ENCODE data around the gene RBM17.
"Not testable (repeated sequence)": the region's sequence is repeated elsewhere in the genome, so short reads cannot be mapped to it uniquely, and the experiment has no call there.

RBM17 gene

GRCh38 chr10:6165221-6165725 lies 76.4 kb downstream of the RBM17 start:
- H3K9ac ChIP-seq (ENCODE audit: low read length), result no peak overlapping the region
- no peak for DNase-seq
- no peak overlapping the region for H3K4me3 ChIP-seq (ENCODE audit: low read length)
- H4K8ac ChIP-seq (ENCODE audit: low read depth, low read length), result no peak overlapping the region
- no peak overlapping the region for H3K4me2 ChIP-seq (ENCODE audit: low read length)
- WGBS (ENCODE audit: extremely low coverage, insufficient coverage, low lambda C conversion rate), result no CpG with 5 or more reads among the region's 6 CpGs
- H2BK120ac ChIP-seq (ENCODE audit: low read depth, low read length), result no peak overlapping the region
- no peak overlapping the region for H3K23ac ChIP-seq (ENCODE audit: low read length)
- H3K4me1 ChIP-seq (ENCODE audit: control insufficient read depth, low read depth, low read length), result peaks cover 1% of the 10 kb centered on the region
- H2BK5ac ChIP-seq (ENCODE audit: low read length), result no peak overlapping the region
- peak overlapping the region; percentile 42 for H3K56ac ChIP-seq (ENCODE audit: low read length)
- peaks cover 13% of the 10 kb centered on the region for H3K79me2 ChIP-seq (ENCODE audit: control insufficient read depth, insufficient read depth, low read length)
- H3K4ac ChIP-seq (ENCODE audit: low read depth, low read length), result no peak overlapping the region
- H2AK5ac ChIP-seq (ENCODE audit: low read length), result no peak overlapping the region
- H3K18ac ChIP-seq (ENCODE audit: low read length), result no peak overlapping the region
- peaks cover 21% of the 10 kb centered on the region for H3K79me1 ChIP-seq (ENCODE audit: low read length)
- no peak overlapping the region for H4K5ac ChIP-seq (ENCODE audit: low read length)
- no peaks in the 10 kb centered on the region for H3K27me3 ChIP-seq (ENCODE audit: insufficient read depth, low read length, poor library complexity)
- H2BK15ac ChIP-seq (replicated peaks; ENCODE audit: low read depth), result no peak overlapping the region
- no peaks in the 10 kb centered on the region for H3K36me3 ChIP-seq (ENCODE audit: control insufficient read depth, insufficient read depth, low read length)
- H3K27ac ChIP-seq (ENCODE audit: low read depth, low read length), result no peak overlapping the region

- not testable (repeated sequence) for H3K9ac ChIP-seq (ENCODE audit: low read length); H3K4ac ChIP-seq (ENCODE audit: low read depth, low read length); H3K36me3 ChIP-seq (ENCODE audit: control insufficient read depth, insufficient read depth, low read length); H3K27me3 ChIP-seq (ENCODE audit: insufficient read depth, low read length, poor library complexity); H4K8ac ChIP-seq (ENCODE audit: low read depth, low read length); H3K27ac ChIP-seq (ENCODE audit: low read depth, low read length); H3K4me2 ChIP-seq (ENCODE audit: low read length); H2BK5ac ChIP-seq (ENCODE audit: low read length); H4K5ac ChIP-seq (ENCODE audit: low read length); DNase-seq; H3K18ac ChIP-seq (ENCODE audit: low read length); H2BK15ac ChIP-seq (replicated peaks; ENCODE audit: low read depth); H3K4me1 ChIP-seq (ENCODE audit: control insufficient read depth, low read depth, low read length); H3K56ac ChIP-seq (ENCODE audit: low read length); H2BK120ac ChIP-seq (ENCODE audit: low read depth, low read length); H3K23ac ChIP-seq (ENCODE audit: low read length); H2AK5ac ChIP-seq (ENCODE audit: low read length); H3K4me3 ChIP-seq (ENCODE audit: low read length)
- no CpG with 5 or more reads among the region's 15 CpGs for WGBS (ENCODE audit: extremely low coverage, insufficient coverage, low lambda C conversion rate)
- Histone ChIP-seq H3K79me2 (ENCODE audit: control insufficient read depth, insufficient read depth, low read length) (peaks cover 13% of the 10 kb centered on the region), H3K79me1 (ENCODE audit: low read length) (peaks cover 23% of the 10 kb centered on the region)
Measured at GRCh38 chr10:6165933-6166332, 77.1 kb downstream of the RBM17 start.

Small RNA genes within 50 kb of the gene (small RNA-seq; reads per million reads assigned to genes)
- 2.3 reads per million, percentile 28 among the genes with 10 or more reads in this experiment for gene MIR3155A (ENCODE audit: insufficient read depth)
